Fibroblast of mammary gland (primary cell): ENCODE results near the gene ATP9A.
"Not testable (repeated sequence)": the region's sequence is repeated elsewhere in the genome, so short reads cannot be mapped to it uniquely, and the experiment has no call there.

Source experiments
- DNase-seq: peaks from one replicate; pipeline ENCODE4 v3.0.0-alpha.2; 2010; ENCODE audit warnings: low read depth
- H3K4me3 ChIP-seq: 2 replicates; pipeline ENCODE4 v1.5.1; 2011; ENCODE audit warnings: low read depth, mild to moderate bottlenecking, low read length, moderate library complexity; ENCODE audit not compliant: control insufficient read depth
- TF ChIP-seq, protein P1 (sequence below): conservative IDR thresholded peaks from 2 replicates; pipeline ENCODE4 v1.5.1; 2011; ENCODE audit warnings: low read depth, low read length, inconsistent platforms; ENCODE audit not compliant: control insufficient read depth, insufficient read depth

The ATP9A gene

DNA sequence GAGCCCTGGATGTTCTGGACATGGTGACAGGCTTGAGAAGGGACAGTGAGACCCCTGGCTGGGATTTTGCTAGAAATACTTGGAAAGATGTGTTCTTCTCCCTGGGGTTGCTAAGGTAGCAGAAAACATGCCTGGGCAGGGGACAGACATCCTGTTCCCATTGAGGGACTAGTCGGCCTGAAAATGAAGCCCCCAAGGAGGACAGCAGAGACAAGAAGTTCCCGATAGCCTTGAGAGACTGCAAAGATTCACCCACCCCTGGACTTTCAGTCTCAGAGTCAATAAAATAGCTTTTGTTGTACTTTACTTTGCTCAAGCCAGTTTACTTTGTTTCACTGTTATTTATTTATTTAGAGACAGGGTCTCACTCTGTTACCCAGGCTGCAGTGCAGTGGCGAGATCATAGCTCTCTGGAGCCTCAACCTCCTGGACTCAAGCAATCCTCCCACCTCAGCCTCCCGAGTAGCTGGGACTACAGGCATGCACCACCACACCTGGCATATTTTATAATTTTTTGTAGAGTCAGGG is 28.4 kb downstream of the ATP9A start:
- no peak for DNase-seq
- TF ChIP-seq, protein P1, sequence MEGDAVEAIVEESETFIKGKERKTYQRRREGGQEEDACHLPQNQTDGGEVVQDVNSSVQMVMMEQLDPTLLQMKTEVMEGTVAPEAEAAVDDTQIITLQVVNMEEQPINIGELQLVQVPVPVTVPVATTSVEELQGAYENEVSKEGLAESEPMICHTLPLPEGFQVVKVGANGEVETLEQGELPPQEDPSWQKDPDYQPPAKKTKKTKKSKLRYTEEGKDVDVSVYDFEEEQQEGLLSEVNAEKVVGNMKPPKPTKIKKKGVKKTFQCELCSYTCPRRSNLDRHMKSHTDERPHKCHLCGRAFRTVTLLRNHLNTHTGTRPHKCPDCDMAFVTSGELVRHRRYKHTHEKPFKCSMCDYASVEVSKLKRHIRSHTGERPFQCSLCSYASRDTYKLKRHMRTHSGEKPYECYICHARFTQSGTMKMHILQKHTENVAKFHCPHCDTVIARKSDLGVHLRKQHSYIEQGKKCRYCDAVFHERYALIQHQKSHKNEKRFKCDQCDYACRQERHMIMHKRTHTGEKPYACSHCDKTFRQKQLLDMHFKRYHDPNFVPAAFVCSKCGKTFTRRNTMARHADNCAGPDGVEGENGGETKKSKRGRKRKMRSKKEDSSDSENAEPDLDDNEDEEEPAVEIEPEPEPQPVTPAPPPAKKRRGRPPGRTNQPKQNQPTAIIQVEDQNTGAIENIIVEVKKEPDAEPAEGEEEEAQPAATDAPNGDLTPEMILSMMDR = no peak
- H3K4me3 ChIP-seq = no peak overlapping the region

DNA sequence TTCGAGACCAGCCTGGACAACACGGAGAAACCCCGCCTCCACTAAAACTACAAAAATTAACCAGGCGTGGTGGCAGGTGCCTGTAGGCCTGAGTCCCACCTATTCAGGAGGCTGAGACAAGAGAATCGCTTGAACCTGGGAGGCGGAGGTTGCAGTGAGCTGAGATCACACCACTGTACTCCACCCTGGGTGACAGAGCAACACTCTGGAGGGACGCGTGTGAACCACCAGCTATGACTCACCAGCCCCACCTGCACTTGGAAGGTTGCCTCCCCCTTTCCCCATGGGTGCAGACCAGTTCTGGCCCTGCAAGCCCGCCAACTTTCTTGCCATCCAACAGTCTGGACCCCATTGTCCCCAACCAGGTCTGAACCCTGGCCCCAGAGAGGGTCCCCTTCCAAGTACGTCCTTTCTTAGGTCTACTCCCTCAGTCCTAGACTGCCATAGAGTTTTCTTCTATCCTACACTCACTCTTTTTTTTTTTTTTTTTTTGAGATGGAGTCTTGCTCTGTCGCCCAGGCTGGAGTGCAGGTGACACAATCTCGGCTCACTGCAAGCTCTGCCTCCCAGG is 29.2 kb downstream of the ATP9A start:
- no peak for DNase-seq
- H3K4me3 ChIP-seq = no peak overlapping the region
- TF ChIP-seq, protein P1 = no peak

- DNase-seq, H3K4me3 ChIP-seq: not testable (repeated sequence)
Observed at GRCh38 chr20:51738261-51738660, 29.9 kb downstream of the ATP9A start.

DNA sequence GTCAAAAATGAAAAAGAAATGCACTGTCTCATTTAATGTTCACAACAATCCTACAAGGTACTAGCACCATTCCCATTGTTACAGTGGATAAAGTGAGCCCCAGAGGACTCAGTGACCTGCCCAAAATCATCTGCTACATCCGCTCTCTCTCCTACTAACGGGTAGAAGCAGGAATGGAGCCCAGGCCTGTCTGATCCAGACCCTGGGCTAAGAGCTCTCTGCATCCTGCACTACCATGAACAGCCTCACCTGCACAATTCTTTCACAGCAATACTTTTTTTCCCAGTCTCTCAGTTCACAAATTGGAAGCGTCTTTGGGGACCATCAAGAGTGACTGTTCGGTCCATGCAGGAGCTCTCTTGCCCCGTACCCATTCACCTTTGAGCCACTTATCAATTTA is 31.2 kb downstream of the ATP9A start:
- TF ChIP-seq, protein P1 = no peak
- no peak for DNase-seq
- H3K4me3 ChIP-seq = no peak overlapping the region

- no peak for DNase-seq
- H3K4me3 ChIP-seq = no peak overlapping the region
- TF ChIP-seq, protein P1 = no peak
Observed at GRCh38 chr20:51735728-51736600, 32.2 kb downstream of the ATP9A start.

GRCh38 chr20:51734876-51735720 is 33.1 kb downstream of the ATP9A start:
- no peak overlapping the region for H3K4me3 ChIP-seq
- TF ChIP-seq, protein P1 = no peak
- DNase-seq = no peak
